Right ventricle myocardium inferior (tissue), 1 donor: ENCODE measurements around the gene ADAMTS2. TPM values are rescaled to one million over a fixed set of nuclear protein-coding genes. Genes with fewer than 3 reads are reported as not detected.
"Not testable (repeated sequence)": the region's sequence is repeated elsewhere in the genome, so short reads cannot be mapped to it uniquely, and the experiment has no call there.

ENCODE experiments used
- ATAC-seq: fragments of 200-7000 bp; cut with Tn5 transposase; one replicate; pipeline ENCODE4 v1.9.1; 2020; ENCODE audit warnings: mild to moderate bottlenecking, moderate library complexity
- DNase-seq: peaks from one replicate; pipeline ENCODE4 v3.0.0; 2021; ENCODE audit errors: missing footprints
- intact Hi-C: fragments of 100-400 bp; cut with DNase I; formaldehyde crosslinking; loops from one replicate; pipeline ENCODE4 v1.11.0; 2022
- total RNA-seq: library from RNA; stranded (reverse); fragmentation: NEBNext Ultra II Directional; extraction: Animal tissue kit (Norgen Biotek cat#: 25700); gene quantifications from one replicate; pipeline ENCODE4 v1.2.1, GENCODE V29; 2021
- donor health status: DM: no; HTN: yes; CAD: no; lungs with severe emphysema.

Gene ADAMTS2
- total RNA-seq, 1 donor from 2014 or later, result 3.7 TPM

DNA sequence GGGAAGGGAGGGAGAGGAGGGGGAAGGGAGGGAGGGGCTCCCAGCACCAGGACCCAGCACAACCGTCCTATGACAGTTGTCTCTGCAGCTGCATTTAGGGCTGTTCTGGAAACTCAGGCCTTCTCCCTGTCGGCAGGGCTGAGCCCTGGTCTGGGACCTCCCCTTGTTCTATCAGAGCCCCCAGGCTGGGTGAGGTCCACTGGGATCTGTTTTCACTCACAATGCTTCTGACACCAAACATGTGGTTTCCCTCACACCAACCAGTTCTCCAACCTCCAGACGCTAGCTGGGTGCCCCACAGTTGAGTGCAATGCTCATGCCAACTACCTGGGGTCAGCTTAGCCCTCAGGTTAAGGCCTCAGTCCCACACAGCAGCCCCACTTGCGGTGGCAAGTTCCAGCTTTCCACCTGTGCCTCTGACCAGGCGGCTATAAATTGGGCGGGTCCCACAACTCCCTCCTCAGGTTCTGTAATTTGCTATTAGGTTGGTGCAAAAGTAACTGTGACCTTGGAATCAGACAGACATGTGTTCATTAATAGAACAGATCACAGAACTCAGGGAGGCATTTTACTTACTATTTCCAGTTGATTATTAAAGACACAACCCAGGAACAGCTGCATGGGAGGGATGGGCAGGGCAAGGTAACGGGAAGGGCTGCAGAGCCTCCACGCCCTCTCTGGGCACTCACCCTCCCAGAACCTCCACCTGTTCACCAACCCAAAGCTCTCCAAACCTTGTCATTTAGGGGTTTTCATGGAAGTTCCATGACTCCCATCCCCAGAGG lies 13.5 kb downstream of the ADAMTS2 start:
- intact Hi-C loops, result no loop called here
- DNase-seq (no peak), ATAC-seq (no peak)

DNA sequence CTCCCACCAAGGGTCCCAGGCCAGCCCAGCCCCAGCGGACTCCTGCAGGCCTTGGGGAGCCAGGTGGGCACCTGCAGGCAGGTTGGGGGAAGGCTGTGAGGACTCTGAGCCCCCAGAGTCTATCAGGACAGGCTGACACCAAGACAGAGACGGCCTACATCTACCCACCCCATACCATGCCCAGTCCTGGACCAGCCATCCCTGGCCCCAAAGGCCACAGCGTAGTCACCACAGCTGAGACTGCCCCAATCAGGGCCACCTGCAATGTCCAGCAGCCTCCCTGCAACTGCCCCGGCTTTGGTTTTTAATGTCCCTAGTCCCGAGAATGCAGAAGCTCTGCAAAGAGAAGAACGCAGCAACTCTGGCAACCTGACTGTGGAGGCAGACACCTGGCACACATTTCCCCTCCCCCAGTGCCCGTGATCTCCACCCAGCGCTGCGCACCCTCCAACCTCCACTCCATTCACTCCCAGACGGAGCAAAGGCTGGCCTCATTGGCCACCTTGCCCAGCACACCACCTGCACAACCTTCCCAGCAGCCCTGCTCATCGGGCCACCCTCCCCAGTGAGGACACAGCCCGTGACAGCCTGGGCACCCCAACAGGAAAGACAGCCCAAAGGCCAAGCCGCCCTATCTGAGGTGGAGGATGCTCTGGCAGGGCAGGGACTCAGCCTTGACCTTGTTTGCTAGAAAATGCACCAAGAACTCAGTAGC lies 14.9 kb downstream of the ADAMTS2 start:
- intact Hi-C loops, result no loop called here
- no peak for ATAC-seq
- no peak for DNase-seq

DNA sequence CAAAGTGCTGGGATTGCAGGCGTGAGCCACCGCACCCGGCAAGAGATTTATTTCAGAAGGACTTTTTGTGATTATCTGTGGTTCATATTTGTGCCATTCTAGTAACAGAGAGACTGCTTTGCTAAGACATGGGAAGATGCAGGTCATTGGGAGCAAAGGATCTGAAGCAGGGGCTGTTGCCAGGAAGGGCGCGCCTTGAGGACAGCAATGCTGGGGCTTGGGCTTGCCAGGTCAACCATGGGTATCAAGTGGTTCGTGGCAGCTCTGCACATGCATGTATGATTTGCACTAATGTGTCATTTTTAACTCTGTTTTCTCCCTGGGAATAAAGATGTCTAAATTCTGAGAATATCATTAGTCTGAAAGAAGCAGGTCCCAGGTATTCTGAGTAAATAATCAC lies 17.0 kb downstream of the ADAMTS2 start:
- intact Hi-C loops, result no loop called here
- DNase-seq (no peak), ATAC-seq (no peak)

DNA sequence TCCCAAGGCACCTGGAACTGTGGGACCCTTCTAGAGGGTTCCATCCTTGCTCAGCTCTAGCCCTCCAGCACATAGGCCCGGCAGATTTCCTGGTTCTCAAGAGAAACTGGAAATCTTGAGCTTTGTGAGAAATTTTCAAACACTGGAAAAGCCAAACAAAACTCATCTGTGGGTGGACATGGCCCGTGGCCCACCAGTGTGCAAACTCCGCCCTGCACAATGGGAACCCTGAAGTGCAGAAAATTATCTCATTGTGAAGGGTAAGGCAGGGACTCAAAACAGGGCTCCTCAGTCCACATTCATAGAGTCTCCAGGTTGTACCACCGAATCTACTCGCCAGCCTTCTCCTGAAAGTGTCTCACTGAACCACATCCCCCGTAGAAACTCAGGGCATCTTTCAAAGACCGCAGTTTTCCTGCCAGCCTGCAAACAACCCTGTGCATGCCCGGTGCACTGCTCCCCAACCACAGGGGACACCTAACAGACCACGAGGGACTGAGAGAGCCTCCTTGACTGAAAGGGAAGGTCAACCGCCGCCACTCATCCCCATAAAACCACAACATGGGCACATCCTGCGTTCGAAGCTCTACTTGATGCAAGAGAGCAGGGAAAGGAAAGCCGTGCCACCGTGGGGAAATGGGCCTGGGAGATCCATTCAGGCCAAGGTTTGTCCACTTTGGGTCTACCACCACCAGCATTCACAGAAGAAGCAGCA lies 18.1 kb downstream of the ADAMTS2 start:
- DNase-seq, result no peak
- ATAC-seq, result peak; percentile 11
- intact Hi-C loops, result no loop called here

DNA sequence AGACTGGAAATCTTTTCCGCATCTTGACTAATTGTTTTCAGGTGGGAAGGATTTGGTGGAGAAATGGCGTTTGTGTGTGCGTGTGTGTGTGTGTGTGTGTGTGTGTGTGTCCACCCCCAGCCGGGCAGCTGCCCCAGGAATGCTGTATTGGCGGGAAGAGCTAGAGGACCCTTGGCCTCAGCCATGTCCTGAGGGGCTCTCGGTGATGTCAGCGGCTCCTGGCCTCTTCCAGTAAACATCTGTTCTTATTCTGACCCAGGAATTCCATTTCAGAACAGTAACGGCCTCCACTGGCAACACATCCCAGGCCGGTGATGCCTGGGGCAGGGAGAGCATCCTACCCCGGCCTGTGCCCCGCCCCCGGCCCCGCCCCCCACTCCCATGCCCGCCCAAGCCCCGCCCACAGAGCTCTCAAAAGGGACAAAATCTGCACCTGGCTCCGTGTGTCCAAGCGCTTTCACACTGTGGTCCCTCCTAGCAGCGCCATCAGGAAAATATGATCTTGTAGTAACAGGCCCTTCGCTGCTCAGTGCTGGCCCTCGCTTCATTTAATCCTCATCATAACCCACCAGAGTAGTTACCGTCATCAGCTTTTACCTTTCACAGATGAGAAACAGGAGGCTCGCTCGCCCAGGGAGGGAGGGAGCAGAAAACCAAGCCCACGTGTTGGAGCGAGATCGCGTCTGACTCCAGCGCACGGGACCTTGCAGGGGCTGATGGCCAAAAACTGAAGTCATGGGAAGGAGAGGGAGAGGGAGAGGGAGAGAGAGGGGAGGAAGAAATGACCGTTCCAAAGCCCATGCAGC lies 18.9 kb downstream of the ADAMTS2 start:
- ATAC-seq, result peak; percentile 89
- peak; percentile 82 for DNase-seq
- intact Hi-C loops, result no loop called here

DNA sequence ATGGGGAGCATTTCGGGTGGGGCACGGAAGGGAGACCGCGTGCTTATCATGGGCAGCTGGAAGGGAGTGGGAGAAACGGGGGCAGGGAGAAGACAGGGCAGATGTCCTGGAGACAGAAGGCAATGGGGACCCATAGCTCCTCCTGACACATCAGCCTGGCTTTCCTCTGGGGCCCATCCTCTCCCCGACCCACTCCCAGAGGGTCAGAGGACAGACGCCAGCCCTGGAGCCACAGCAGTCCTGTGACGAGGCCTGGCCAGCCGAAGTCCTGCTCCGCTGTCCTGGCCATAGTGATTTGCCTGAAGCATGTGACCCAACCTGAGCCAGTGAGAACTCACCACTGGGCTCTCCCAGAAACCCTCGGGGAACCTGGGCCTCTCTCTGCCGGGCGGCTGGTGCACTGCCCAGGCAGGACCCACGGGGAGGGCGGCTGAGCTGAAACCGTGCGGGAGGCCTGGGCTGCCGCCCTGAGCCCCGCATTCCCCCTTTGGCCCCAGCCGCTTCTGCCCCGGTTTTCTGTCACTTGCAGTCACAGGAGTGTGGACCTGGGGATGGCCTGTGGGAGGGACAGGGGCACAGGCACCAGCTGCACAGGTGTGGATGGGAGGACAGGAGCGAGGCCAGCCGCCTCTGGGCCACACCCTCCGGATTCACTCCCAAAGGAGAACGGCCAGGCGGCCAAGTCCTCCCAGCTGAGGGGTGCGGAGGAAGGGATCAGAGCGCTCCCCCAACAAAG lies 19.8 kb downstream of the ADAMTS2 start:
- ATAC-seq (peak; percentile 27), DNase-seq (no peak)
- intact Hi-C loops, result no loop called here

DNA sequence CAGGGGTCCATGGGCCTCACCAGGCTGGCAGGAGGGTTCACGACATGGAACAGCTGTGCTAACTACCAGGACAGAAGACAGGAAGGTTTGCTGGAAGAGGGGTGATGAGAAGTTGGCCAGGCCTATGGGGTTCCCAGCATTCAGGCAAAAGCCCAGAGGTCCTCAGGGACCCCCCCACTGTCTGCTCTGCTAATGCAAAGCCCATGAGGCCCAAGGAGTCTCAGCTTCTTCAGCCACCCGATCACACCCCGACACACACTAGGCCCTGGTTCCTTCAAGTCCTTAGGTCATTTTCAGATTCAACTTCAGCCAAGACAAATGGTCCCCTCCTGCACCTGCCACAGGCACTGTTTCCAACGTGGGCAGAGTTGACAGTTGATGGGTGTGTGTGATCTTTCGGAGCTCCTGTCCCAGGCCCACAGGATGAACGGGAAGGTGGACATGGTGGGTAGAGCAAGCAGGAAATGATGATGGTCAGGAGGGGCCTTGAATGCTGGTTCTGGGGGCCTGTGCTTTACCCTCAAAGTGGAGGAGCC lies 20.4 kb downstream of the ADAMTS2 start:
- DNase-seq (no peak), ATAC-seq (no peak)
- intact Hi-C loops, result no loop called here

DNA sequence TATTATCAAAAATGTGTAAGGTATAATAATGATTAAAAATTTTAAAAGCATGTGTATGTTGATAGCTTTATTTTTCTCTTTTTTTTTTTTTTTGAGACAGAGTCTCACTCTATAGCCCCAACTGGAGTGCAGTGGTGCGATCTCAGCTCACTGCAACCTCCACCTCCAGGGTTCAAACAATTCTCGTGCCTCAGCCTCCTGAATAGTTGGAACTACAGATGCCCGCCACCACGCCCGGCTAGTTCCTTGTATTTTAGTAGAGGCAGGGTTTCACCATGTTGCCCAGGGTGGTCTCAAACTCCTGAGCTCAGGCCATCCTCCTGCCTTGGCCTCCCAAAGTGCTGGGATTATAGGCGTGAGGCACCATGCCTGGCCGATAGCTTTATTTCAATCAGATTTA lies 20.9 kb downstream of the ADAMTS2 start:
- ATAC-seq, intact Hi-C loops, DNase-seq: not testable (repeated sequence)

DNA sequence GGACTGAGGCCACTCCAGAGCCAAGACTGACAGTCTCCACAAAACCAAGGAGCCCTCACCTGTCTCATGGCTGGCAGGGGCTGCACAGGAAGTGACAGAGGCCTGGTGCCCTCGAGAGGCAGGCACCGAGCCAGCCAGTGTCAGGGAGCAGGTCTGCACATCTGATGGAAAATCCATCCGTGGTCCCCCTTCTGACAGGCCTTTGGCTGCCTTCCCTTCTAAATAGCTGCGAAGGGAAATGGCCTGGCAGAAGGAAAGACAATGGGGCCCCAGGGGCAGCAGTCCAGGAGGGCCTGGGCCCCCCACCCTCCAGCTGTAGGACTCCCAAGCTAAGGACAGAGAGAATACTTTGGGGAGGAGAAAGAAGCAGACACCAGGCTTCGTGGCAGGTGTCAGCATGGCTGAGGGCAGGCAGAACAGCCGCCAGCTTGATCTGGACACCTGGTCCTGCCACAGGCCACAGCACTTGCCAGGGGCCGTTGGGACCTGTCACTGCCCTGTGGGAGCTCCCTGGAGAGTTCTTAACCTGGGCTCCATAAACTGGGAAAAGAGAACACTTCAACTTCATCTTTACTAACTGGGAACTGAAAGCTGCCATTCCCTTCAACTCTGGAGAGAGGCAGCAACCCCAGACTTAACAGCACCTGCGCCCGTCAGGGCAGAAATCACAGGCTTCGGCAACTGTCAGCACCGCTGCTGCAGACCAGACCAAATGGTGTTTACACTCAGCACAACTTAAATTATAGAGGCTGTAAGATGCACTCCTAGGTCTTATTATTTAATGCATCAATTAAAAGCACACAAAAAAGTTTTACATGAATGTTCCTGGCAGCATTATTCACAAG lies 22.0 kb downstream of the ADAMTS2 start:
- intact Hi-C loops, result no loop called here
- no peak for ATAC-seq
- DNase-seq, result no peak

DNA sequence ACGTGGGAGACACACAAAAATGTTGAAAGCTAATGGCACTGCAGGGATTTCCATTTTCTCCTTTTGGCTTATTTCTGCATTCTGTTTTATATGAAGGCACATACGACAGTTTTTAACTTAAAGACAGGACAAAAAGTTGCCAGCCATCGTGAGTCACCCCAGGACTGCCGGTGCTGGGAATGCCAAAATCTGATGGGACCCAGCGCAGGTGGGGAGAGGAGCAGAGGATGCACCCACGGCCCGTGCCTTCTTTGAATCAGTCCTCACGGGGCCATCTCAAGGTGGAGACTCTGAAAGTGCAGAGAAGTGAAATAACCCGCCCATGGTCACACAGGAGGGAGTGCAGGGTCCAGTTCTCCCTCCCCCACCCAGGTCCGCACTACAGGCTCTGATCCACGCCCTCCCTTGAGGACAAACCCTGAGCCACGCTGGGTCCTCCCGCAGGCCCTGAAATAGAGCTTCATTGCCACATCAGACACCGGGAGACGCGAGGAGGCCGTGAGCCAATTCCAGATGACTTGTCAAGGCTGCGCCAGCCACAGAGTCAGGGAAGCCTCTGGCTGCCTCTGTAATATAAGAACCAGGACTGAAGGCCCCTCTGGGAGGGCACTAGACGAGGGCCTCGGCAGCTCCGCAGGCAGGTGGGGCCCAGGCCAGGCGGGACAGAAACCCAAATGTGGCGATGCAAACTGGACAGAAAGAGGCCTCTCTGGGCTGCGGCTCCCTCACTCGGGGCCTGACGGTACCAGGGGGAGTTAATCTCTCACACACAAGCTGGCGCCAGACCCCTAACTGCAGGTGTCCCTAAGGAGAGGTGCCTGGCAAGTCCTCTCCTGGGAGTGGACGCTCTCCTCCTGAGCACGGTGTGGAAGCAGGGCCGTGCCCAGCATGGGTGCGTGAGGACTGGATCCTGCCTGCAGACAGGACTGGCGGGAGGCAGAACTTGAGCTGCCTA lies 22.9 kb downstream of the ADAMTS2 start:
- ATAC-seq (no peak), DNase-seq (no peak)
- intact Hi-C loops, result no loop called here

DNA sequence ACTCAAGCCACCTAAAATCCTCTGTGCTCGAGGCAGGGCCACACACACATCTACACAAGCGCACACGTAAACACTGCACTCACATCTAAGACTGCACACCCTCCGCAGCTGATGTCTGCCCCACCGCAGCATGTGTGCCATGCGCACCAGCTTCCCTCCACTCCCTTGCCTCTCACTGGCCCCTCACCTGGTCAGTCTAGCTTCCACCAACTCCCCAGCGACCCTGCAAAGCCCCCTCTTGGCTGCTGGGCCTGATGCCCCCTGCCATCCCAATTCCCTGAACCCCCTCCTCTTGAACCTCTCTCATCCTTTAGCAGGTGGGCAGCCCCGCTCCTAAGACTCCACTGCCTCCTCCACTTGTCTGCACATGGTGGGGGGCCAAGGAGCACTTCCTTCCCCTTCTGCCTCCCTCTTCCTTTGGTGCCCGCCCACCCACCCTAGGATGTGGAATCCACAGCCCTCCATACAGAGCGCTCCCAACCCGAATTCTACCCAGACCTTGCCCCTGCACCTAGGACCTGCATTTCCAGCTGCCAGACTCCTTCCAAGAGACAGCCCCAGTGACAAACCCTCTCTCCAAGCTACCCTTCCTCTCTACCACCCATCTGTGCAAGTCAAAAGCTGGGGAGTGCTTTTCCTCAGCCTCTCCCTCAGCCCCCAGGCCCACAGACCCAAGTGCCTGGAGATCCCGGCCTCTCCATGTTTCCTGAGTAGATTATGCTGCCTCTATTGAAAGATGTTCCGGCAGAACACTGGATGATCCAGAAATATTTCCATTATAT lies 23.9 kb downstream of the ADAMTS2 start:
- DNase-seq, result no peak
- ATAC-seq, result no peak
- intact Hi-C loops, result no loop called here

DNA sequence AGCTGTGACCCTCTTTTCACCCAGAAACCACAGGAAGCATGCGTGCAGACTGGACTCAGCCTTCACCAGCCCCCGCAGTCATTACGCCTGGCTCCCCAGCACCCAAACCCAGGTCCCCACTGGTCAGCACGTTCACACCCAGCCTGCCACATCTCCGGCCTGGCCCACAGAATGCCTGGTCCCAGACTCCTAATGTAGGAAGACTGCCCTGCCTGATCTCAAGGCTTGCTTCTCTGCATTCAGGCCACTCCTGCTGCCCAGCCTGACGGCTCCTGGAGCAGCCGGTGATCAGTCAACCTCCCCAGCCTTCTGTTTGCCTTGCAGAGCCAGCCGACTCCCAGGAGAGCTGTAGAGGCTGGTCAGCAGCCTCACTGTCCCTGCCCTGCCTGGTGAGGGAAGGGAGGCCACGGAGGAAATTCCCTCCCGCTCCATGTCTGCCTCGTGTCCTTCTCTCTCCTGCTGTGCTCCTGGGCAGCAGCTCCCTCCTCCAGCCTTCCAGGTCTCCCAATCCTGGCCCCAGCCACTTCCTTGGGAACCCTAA lies 25.4 kb downstream of the ADAMTS2 start:
- DNase-seq, result no peak
- intact Hi-C loops, result no loop called here

DNA sequence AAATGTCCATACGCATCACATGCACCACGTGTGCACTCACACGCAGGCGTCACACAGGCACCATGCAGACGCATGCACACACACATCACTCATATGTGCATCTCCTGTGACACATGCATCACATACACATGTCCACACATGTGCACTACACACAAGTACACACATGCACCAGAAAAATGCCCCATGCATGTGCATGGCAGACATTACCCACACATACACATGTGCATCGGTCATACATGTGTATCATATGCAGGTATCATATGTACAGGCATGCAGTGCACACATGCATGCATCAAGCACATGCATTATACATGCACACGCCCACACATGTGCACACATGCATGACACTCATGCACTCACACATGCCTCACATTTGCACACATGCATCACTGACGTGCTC lies 26.1 kb downstream of the ADAMTS2 start:
- intact Hi-C loops, result no loop called here
- ATAC-seq, result no peak
- no peak for DNase-seq

More for the DNA sequence above, 25.4 kb downstream of the ADAMTS2 start:
- peak; percentile 12 for ATAC-seq

DNA sequence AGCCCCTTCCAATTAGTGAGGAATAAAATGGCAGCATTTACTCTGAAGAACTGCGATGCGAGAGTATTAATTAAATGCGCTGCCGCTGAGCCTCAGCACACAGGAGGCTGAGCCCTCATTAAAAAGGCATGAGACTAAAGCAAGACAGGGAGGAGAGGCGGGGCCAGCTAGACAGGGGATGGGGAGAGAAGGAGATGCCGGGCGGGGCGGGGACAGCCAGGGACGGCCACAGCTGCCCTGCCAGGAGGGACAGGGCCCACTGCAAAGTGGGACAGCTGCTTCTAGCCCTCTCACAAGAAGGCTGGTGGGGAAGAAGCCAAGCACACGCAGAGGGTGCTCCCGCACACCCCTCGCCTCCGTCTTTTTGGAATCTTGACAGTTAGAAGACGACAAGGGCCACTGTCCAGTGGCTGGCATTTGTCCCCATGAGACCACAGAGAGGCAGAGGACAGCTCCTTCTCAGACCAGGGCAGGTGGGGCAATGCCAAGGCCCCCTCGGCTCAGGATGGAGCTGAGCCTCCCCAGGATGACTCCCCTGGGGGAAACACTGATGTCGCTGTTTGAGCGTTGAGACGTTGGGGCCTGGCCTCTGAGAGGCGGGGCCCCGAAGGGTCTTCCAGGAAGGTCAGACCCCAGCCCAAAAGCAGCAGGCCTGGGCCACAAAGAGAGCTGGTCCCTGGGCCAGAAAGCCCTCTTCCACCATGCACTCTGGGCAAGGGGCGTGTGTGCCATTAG lies 26.9 kb downstream of the ADAMTS2 start:
- DNase-seq (no peak), ATAC-seq (no peak)
- intact Hi-C loops, result no loop called here
